ENCODE data around the gene MDP1.
A peak's percentile ranks its signal among the peaks of the same experiment; 100 is the strongest.
"Not testable (repeated sequence)": the region's sequence is repeated elsewhere in the genome, so short reads cannot be mapped to it uniquely, and the experiment has no call there.

The MDP1 gene

DNA sequence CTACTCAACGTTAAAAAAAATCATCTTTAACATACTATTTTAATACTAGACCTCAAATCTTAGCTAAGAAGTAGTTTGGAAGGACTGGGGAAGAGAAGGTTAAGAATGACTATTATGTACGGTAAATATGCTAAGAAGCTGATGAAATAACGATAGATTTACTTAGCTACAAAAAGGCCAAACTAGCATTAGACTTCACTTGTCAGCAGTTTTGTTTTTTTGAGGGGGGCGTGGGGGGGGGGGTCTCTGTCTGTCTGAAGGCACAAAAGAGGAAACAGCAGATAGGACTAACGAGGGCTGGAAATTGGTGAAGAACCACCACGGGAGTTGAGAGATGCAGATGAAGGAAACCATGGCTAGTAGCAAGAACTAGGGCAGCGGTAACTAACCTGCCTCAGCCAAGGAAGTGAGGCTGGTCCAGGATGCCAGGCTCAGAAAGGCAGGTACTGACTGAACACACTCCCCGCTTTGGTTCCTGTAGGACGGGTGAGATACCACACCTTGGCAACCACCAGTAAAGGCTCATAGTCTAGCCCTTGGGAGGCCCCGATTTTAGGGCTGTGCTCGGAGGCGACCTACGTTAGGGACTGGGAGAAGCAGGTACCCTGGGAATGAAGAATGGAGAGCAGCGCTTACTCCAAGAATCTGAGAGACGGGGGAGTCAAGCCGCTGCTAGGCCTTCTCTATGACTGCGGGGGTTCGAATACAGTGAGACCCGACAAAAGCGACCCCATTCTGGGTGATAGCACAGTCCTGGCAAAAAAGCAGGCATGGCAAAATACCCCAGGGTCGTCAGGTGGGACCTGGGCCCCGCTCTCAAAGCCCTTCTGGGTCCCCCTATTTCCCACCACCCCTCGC, 15.6 kb upstream of the MDP1 start:
- peak; percentile 25 for ATAC-seq
- DNase-seq, result no peak

DNA sequence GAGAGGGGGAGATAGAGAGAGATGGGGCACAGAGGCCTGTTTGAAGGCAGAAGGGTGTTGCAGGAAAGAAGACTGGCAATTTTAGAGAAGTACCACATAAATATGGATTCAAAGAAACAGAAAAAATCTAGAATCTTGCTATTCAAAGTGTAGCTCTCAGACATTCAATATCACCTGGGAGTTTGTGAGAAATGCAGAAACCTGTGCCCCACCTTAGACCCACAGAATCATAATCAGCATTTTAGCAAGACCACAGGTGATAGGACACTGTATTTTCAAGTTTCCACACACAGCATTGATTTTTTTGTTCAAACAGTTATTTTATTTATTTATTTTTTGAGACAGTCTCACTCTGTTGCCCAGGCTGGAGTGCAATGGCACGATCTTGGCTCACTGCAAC, 13.0 kb upstream of the MDP1 start:
- ATAC-seq, result no peak

DNA sequence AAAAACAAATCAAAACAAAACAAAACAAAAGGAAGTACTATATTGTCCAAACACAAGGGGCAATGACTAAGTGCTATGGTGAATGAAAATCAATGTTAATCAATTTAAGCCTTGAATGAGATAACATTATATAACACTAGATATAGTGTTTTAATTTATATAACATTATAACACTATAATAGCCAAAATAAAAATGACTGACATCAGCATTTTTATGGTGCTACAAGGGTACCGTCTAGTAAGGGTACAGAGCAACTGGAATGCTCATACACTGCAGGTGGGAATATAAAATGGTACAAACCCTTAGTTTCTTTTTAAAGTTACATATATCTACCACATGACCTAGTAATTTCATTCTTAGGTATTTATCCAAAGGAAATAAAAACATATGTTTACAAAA, 10.6 kb upstream of the MDP1 start:
- ATAC-seq (no peak), DNase-seq (no peak)

More for the DNA sequence above, 13.0 kb upstream of the MDP1 start:
- DNase-seq, result no peak

DNA sequence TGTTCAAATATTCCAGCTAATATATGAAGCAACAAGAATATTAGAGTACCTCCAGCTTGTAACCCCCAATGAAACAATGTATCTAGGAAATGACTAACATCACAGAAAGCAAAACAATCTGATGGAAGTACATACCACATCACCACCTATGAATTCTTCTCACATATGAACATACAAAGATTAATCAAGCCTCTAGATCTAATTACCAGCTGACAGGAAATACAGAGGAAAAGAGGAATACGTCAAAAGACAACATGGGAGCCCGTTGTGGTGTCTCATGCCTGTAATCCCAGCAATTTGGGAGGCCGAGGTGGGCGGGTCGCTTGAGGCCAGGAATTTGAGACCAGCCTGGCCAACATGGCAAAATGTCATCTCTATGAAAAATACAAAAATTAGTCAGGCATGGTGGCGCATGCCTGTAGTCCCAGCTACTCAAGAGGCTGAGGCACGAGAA, 8.8 kb upstream of the MDP1 start:
- DNase-seq (no peak), ATAC-seq (no peak)

DNA sequence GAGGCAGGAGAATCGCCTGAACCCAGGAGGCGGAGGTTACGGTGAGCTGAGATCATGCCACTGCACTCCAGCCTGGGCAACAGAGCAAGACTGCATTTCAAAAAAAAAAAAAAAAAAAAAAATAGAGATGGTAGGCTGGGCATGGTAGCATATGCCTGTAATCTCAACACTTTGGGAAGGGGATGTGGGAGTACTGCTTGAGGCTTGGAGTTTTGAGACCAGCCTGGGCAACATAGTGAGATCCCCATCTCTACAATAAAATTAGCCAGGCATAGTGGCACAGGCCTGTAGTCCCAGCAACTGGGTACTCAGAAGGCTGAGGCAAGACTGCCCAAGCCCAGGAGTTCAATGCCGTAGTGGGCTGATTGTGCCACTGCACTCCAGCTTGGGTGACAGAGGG, 7.1 kb upstream of the MDP1 start:
- not testable (repeated sequence) for DNase-seq, ATAC-seq

DNA sequence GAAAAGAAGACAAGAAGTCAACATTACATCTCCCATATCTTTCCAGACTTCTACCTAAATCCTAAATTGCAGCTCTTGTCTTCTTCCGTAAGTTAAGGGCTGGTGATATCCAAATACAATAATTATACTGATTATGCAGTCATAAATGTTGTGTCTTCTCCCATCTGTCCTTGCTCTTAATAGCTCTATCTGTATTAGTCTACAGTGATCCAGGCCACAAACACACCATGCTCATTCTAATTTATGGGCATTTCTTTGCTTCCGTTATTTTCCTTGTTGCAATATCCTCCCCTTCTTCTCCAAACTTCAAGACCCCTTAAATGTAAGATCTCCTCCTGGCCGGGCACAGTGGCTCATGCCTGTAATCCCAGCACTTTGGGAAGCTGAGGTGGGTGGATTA, 3.7 kb upstream of the MDP1 start:
- ATAC-seq, result no peak
- no peak for DNase-seq

DNA sequence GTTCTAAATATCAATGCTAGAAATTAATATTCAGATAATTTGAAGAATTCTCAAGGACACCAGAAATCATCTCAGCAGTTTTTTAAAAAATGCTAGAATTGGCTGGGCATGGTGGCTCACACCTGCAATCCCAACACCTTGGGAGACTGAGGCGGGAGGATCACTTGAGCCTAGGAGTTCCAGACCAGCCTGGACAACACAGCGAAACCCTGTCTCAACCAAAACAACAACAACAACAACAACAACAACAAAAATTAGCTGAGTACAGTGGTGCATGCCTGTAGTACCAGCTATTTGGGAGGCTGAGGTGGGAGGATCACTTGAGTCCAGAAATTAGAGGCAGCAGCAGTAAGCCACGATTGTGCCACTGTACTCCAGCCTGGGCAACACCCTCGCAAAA, 3.2 kb upstream of the MDP1 start:
- no peak for ATAC-seq

DNA sequence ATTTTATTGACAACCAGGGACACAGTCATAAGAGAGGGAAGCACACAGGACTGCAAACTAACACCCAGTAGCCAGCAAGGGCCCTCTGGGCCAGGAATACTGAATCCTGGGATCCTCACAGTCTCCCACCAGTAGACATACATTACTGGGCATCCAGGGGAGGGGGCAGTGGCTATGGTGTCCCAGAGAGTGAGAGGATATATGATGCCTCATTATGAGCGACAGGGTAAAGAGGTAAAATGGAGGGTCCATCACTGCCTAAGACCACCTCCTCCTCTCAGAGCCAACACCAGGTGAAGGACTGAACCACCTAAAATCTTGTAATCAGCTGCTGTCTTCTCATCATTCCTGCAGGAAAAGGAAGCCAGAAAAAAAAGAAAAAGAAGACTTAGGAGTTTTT, 1.0 kb upstream of the MDP1 start:
- ATAC-seq, DNase-seq: not testable (repeated sequence)

More for the DNA sequence above, 3.2 kb upstream of the MDP1 start:
- no peak for DNase-seq

DNA sequence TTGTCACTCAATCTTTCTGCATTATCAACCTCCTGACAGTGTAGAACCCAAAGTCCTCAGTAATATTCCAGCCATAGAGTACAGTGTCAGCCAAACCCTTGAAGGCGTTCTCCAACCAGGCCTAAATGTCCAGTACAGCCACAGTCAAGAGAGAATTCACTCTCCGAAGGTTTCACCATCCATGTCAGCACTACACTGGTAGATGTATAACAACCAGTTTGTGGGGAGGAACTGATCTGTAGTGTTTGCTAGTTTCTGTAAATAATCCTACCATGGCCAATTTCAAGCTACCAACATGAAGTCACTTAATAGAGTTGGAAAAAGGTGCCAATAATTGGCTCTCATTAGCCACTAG, 456 bp upstream of the MDP1 start:
- no peak for ATAC-seq
- no peak for DNase-seq

DNA sequence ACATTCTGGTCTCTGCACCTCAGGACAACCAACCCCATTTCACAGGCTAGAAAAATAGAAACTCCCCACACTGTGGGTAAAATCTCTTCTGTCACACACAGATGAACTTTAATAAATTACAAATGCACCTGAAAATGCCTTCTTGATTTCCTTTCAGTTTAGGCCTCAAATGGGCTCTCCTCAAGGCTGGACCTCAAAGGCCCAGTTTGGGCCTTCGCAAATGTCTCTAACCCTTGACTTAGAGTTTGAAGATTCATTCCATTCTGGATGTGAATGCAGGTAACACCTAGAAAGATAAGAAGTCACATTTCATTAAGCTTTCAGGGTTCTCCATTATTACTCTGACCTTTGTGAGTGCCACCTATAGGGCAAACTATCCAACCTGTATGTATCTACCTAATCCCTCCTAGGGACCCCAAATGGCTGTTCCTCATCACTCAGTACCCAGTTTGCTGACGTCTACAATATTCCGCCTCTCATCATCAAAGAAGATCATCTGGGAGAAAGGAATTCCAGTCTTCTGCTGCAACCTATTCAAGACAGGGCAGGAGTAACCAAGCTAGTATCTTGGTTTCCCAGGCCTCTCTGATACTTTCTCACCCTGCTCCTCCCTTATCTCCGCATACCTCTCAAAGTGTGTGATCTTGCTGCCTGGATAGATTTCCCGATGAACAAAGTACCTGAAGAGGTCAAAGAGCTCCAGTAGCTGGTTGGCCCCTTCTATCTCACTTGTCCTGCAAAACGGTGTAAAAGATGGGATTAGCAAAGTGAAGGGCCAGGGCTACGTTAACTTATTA, 1.8 kb downstream of the MDP1 start:
- ATAC-seq, result no peak
- no peak for DNase-seq

DNA sequence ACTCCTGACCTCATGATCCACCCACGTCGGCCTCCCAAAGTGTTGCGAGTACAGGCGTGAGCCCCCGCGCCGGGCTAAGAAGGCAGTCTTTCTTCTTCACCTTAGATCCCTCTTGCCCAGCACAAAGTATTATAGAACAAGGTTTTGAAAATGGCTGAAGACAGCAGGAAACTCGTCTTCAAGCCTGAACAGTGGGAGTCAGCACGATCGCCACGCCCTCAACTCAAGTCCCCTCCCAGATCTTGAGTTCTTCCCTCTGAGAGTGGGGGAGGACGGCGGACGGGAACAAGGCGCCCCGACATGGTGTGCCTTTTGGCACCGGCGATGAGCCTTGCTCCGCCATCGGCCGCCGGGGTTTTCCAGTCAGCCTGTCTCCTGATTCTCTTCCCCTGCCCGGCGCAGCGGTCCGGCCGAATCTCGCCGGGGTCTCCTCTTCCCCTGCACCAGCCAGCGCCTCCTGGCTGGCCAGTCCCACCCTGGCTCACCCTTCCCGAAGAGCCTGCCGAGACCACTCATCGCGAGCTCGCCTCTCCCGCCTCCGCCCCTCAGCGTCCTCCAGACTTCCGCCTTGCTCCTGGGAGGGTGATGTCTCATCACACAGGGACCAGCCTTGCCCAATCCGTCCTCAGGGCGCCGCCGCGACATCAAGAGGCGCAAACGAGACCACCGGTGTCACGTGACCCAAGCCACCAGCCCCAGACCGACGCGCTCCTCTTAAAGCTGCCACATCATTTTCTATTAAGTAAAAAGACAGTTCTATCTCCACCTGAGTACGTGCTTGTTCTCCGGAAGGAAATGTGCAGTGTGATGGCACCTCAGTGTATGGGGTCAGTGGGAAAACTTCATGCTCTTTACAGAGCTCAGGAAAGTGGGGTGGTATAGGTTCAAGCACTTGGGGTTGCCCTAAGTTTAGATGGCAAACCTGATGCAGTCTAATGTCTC, 2.7 kb downstream of the MDP1 start, which contains the start of gene CHMP4A:
CHMP4A (minus strand) TSS at position 565 of the 942 bp plus-strand sequence; CDS start at position 516, 49 bp downstream.
- DNase-seq (peak; percentile 97), ATAC-seq (peak; percentile 92)

DNA sequence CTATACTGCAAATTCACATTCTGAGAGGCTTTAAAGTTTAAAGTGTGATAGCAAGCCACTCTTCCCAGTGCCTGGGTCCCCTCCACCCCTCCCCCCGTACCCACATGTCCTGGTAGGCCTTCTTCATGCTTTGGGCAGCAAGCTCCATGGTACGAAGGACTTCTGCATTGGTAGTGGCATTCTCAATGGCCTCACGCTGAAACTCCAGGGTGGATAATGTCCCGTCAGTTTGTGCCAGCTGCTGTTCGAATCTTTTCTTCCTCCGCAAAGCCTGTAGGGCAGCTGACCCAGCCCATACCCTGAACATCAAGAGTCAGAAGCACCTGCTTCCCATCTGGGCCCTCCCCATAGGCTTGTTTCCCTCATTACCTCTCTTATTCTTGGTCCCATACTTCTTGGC, 4.6 kb downstream of the MDP1 start:
- ATAC-seq (no peak), DNase-seq (no peak)

DNA sequence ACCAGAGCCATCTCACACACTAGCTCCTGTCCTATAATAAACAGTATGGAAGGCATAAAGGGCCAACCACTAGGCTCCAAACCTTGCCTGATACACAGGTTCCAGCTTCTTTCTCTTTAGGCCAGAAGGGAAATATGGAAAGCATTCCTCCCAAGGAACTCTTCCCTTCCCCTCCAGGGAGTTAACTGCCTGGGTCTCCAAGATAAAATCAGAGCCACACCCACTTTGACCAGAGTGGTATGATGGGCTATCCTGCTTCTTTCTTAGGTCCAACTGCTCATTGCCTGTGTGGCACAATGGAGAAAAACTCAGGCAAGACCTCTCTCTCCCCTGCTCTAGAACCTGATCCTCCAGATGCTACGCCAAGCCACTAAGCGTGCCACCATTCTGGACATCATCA, 8.2 kb downstream of the MDP1 start:
- DNase-seq (no peak), ATAC-seq (no peak)

DNA sequence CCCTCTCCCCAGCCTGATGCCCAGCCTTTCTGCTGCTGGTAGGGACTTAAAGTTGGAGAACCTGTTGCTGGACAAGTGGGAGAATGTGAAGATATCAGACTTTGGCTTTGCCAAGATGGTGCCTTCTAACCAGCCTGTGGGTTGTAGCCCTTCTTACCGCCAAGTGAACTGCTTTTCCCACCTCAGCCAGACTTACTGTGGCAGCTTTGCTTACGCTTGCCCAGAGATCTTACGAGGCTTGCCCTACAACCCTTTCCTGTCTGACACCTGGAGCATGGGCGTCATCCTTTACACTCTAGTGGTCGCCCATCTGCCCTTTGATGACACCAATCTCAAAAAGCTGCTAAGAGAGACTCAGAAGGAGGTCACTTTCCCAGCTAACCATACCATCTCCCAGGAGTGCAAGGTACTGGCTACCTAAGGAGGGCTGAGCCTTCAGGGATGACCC, 8.7 kb downstream of the MDP1 start:
- ATAC-seq (no peak), DNase-seq (no peak)

DNA sequence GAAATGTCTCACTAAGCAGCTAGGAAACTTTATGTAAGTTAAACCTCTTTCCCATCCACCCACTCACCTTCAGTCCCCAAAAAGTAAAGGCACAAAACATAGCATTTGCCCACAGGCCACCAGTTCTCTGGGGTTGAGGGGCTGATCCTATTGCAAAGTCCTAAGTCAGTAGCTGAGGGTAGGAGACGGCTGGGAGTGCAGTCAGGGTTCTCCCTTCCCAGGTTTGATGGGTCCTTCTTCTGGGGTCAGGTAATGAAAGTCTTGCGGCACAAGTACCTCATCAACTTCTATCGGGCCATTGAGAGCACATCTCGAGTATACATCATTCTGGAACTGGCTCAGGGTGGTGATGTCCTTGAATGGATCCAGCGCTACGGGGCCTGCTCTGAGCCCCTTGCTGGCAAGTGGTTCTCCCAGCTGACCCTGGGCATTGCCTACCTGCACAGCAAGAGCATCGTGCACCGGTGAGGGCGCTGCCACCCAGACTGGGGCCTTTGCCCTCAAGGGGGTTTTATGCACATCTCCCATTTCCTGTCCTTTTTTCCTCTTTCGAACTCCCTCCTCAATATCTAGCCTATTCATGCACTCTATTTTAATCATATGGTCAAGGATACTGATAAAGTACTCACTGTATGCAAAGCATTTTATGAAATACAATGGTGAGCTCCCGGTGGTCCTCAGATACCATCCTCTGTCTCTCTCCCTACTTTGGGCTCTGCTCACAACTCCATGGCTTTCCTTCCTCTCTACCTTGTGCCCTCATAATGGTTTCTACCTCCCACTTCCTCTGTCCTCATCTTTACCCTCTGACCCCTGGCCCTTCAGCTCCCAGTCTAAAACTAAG, 9.4 kb downstream of the MDP1 start:
- ATAC-seq (no peak), DNase-seq (no peak)

DNA sequence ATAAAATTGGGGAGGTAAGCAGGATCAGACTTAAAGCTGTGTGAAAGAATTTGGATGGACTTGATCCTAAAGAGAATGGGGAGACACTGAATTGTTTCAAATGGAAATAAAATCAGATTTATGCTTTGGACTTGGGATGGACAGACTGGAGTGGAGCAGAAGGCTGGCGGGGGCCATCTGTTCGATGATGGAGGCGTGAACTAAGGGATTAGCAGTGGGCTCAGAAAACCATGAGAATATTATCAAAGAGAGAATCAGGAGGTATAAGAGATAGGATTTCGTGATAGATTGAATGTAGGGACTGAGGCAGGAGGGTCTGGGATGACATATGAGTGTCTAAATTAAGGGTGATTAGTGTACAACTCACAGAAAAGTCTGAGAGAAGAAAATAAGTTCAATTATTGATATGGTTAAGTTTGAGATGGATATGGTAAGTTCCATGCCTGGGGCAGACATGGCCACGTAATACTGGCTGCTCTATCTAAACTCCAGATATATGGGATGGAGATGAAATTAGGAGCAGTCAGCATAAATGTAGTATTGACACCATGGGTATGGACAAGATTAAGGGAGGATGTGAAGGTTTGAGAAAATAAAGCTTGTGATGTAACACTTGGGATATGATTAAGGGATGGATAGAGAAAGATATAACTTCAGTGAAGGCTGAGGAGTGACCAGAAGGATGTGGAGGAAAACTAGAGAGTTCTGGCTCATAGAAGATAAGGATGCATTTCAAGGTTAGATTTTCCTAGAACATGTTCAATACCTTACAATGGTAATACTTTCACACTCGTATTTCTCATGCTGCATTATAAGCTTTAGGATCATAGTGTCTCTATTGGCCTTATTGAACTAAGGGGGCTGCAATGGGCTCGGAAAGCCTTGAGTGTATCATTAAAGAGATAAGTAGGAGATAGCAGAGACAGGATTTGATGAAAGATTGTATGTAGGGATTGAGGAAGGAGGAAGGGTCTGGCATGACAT, 11.4 kb downstream of the MDP1 start:
- DNase-seq, result no peak
- no peak for ATAC-seq

DNA sequence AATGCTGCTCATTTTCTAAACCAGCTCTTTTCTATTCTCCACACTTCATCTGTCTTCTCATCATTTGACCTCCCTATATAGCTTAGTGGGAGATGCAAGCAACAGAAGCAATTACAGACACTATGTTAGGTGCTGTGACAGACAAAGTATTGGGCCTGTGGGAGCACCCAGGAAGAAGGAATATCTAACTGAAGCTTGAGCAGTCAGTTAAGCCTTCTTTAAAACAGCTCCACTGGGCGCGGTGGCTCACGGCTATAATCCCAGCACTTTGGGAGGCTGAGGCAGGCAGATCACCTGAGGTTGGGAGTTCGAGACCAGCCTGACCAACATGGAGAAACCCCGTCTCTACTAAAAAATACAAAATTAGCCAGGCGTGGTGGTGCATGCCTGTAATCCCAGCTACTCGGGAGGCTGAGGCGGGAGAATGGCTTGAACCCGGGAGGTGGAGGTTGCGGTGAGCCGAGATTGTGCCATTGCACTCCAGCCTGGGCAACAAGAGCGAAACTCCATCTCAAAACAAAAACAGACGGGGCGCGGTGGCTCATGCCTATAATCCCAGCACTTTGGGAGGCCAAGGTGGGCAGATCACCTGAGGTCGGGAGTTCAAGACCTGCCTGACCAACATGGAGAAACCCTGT, 12.5 kb downstream of the MDP1 start:
- not testable (repeated sequence) for DNase-seq, ATAC-seq

DNA sequence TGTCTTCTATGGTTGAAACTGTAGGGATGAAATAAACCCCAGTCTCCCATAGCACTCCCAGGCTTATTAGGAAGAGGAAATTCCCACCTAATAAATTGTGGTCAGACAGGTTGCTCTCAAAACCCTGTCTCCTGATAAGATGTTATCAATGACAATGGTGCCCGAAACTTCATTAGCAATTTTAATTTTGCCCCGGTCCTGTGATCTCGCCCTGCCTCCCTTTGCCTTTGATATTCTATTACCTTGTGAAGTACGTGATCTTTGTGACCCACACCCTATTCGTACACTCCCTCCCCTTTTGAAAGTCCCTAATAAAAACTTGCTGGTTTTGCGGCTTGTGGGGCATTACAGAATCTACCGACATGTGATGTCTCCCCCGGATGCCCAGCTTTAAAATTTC, 13.3 kb downstream of the MDP1 start:
- DNase-seq, result not testable (repeated sequence)

DNA sequence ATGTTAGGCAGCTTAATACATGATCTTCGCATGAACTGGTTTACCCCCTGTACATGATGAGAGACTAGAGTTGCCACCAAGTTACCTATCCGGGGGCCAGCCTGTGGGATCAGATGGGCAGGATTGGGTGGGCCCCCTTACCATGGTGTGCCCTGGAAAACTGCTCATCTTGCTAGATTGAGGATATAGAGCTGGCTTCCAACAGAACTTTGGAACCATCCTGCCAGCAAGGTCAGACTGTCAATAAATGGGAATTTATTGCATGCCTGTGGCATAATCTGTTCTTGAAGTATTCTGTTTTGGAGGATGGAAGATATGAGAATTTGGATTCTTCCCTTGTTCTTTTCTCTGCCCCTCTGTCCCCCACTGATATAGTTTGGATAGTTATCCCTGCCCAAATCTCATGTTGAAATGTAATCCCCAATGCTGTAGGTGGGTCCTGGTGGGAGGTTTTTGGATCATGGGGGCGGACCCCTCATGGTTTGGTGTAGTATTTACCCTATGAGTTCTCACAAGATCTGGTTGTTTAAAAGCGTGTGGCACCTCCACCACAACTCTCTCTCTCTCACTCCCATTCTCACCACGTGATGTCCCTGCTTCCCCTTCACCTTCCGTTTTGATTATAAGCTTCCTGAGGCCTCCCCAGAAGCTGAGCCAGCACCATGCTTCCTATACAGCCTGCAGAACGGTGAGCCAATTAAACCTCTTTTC, 16.9 kb downstream of the MDP1 start:
- ATAC-seq (no peak), DNase-seq (no peak)

More for the DNA sequence above, 13.3 kb downstream of the MDP1 start:
- ATAC-seq, result not testable (repeated sequence)

Data from stimulated activated naive CD8-positive, alpha-beta T cell treated with anti-CD3 and anti-CD28 coated beads, Interleukin-15, Interleukin-2, amounts not matched to agents 100 U/mL and 50 U/mL, for 24 hours (primary cell).